Caco-2 (cell line): ENCODE data around the gene MBOAT1. TPM values are rescaled to one million over a fixed set of nuclear protein-coding genes. Genes with fewer than 3 reads are reported as not detected.

ENCODE experiments used
- BruUV-seq: library from RNA; stranded (reverse); fragments of 400-500 nt; replicated peaks from 2 replicates; lab custom pipeline; 2021; lab: Mats Ljungman, UMichigan
- CTCF ChIA-PET: fragments of 300-600 bp; sonication (Branson Sonifier 250); formaldehyde crosslinking; loops from one replicate; lab custom pipeline; 2022; ENCODE audit warnings: antibody characterized with exemption; lab: Charles Lee
- POLR2A ChIA-PET: fragments of 300-600 bp; sonication (Branson Sonifier 250); formaldehyde crosslinking; loops from one replicate; lab custom pipeline; 2022; ENCODE audit warnings: antibody characterized with exemption; lab: Charles Lee
- DNase-seq, 2 experiments: peaks; one replicate each; pipeline versions ENCODE4 v3.0.0 to v3.0.0-alpha.2; 2020 to 2022
- H3K27me3 ChIP-seq: replicated peaks from 2 replicates; pipeline ENCODE4 v1.6.0; 2011; ENCODE audit warnings: low read length; ENCODE audit not compliant: control insufficient read depth, insufficient read depth
- H3K36me3 ChIP-seq: 2 replicates; pipeline ENCODE4 v1.5.1; 2011; ENCODE audit warnings: low read length; ENCODE audit not compliant: control insufficient read depth, insufficient read depth
- H3K4me1 ChIP-seq: fragments of 250-450 bp; sonication (Bioruptor Pico); 2 replicates; pipeline ENCODE4 v1.5.1; 2020; ENCODE audit warnings: mild to moderate bottlenecking
- H3K4me3 ChIP-seq: 2 replicates; pipeline ENCODE4 v1.5.1; 2011; ENCODE audit warnings: low read depth, mild to moderate bottlenecking, control low read depth, low read length
- H3K9me3 ChIP-seq: fragments of 250-450 bp; sonication (Bioruptor Pico); 2 replicates; pipeline ENCODE4 v1.5.1; 2020; ENCODE audit warnings: mild to moderate bottlenecking, moderate library complexity
- H3K27ac Mint-ChIP-seq: one replicate; pipeline ENCODE4 v1.8.0; 2022; ENCODE audit warnings: mixed read lengths; ENCODE audit not compliant: unreplicated experiment
- H3K27me3 Mint-ChIP-seq: one replicate; pipeline ENCODE4 v1.8.0; 2022; ENCODE audit warnings: mixed read lengths; ENCODE audit not compliant: insufficient read depth, unreplicated experiment
- H3K36me3 Mint-ChIP-seq: one replicate; pipeline ENCODE4 v1.8.0; 2022; ENCODE audit warnings: mild to moderate bottlenecking, mixed read lengths; ENCODE audit not compliant: insufficient read depth, unreplicated experiment
- H3K4me1 Mint-ChIP-seq: one replicate; pipeline ENCODE4 v1.8.0; 2022; ENCODE audit warnings: low read depth, mixed read lengths; ENCODE audit not compliant: unreplicated experiment
- H3K4me3 Mint-ChIP-seq: one replicate; pipeline ENCODE4 v1.8.0; 2022; ENCODE audit warnings: mild to moderate bottlenecking, moderate library complexity, mixed read lengths; ENCODE audit not compliant: unreplicated experiment
- H3K9me3 Mint-ChIP-seq: one replicate; pipeline ENCODE4 v1.8.0; 2022; ENCODE audit warnings: mixed read lengths; ENCODE audit not compliant: unreplicated experiment
- CTCF ChIP-seq, 2 experiments: fragments of 200-600 bp in 1 of 2; IDR thresholded peaks; 1 replicate in 1 of 2; 2 replicates in 1 of 2; pipeline versions ENCODE4 v1.5.1 to v1.8.0; 2011 to 2022; ENCODE audit warnings: antibody characterized with exemption in 1 of 2, control low read depth in 1 of 2, inconsistent platforms in 1 of 2, low read depth in 1 of 2, low read length in 1 of 2, mild to moderate bottlenecking in 1 of 2, moderate library complexity in 1 of 2; ENCODE audit not compliant: insufficient read depth in 1 of 2, severe bottlenecking in 1 of 2, unreplicated experiment in 1 of 2
- intact Hi-C: fragments of 100-400 bp; cut with micrococcal nuclease; formaldehyde crosslinking; loops from one replicate; pipeline ENCODE4 v1.10.0; 2022; ENCODE audit not compliant: unreplicated experiment
- total RNA-seq: library from RNA; stranded (reverse); gene quantifications from 2 replicates; pipeline ENCODE4 v1.2.3, GENCODE V29; 2022

Gene MBOAT1
- total RNA-seq, 1 experiment from 2014 or later = 7.3 TPM

GRCh38 chr6:20086992-20087391 lies 125.3 kb downstream of the MBOAT1 start:
- Mint-ChIP-seq H3K27ac (no peak overlapping the region), H3K36me3 (no peaks in the 10 kb centered on the region), H3K4me1 (no peaks in the 10 kb centered on the region), H3K27me3 (peaks cover 11% of the 10 kb centered on the region), H3K4me3 (no peak overlapping the region), H3K9me3 (no peaks in the 10 kb centered on the region)
- TF ChIP-seq CTCF (IDR thresholded peaks at IDR 0.05; ENCODE audit: insufficient read depth in 1 of 2, low read depth in 1 of 2, low read length in 1 of 2, severe bottlenecking in 1 of 2, unreplicated experiment in 1 of 2) = no peak
- no peaks in the 10 kb centered on the region for H3K4me1 ChIP-seq
- intact Hi-C loops = no loop called here
- DNase-seq = no peak
- ChIA-PET POLR2A (no interaction called here), CTCF (no interaction called here)
- no peak overlapping the region for H3K4me3 ChIP-seq
- no peaks in the 10 kb centered on the region for H3K36me3 ChIP-seq
- no TSS peak for BruUV-seq
- no peaks in the 10 kb centered on the region for H3K27me3 ChIP-seq
- H3K9me3 ChIP-seq = 0 out of 2 replicates have a peak, but pooled peaks cover 3% of the 10 kb centered on the region

- no peak for TF ChIP-seq CTCF (IDR thresholded peaks at IDR 0.05; ENCODE audit: insufficient read depth in 1 of 2, low read depth in 1 of 2, low read length in 1 of 2, severe bottlenecking in 1 of 2, unreplicated experiment in 1 of 2)
- Mint-ChIP-seq H3K4me1 (no peaks in the 10 kb centered on the region), H3K36me3 (no peaks in the 10 kb centered on the region), H3K27ac (no peak overlapping the region), H3K9me3 (no peaks in the 10 kb centered on the region), H3K27me3 (peaks cover 11% of the 10 kb centered on the region), H3K4me3 (no peak overlapping the region)
- Histone ChIP-seq H3K4me1 (no peaks in the 10 kb centered on the region), H3K36me3 (no peaks in the 10 kb centered on the region), H3K27me3 (no peaks in the 10 kb centered on the region), H3K9me3 (0 out of 2 replicates have a peak, but pooled peaks cover 3% of the 10 kb centered on the region), H3K4me3 (no peak overlapping the region)
- no peak for DNase-seq
- ChIA-PET POLR2A (no interaction called here), CTCF (no interaction called here)
- BruUV-seq = no TSS peak
- intact Hi-C loops = no loop called here
Measured at GRCh38 chr6:20085817-20086216, 126.5 kb downstream of the MBOAT1 start.

- Mint-ChIP-seq H3K4me1 (no peaks in the 10 kb centered on the region), H3K9me3 (peaks cover 4% of the 10 kb centered on the region), H3K4me3 (no peak overlapping the region), H3K36me3 (no peaks in the 10 kb centered on the region), H3K27me3 (peaks cover 11% of the 10 kb centered on the region), H3K27ac (no peak overlapping the region)
- ChIA-PET CTCF (no interaction called here), POLR2A (no interaction called here)
- no peaks in the 10 kb centered on the region for H3K4me1 ChIP-seq
- intact Hi-C loops = no loop called here
- no peaks in the 10 kb centered on the region for H3K27me3 ChIP-seq
- 0 out of 2 replicates have a peak, but pooled peaks cover 3% of the 10 kb centered on the region for H3K9me3 ChIP-seq
- BruUV-seq = no TSS peak
- no peak overlapping the region for H3K4me3 ChIP-seq
- DNase-seq = no peak
- no peaks in the 10 kb centered on the region for H3K36me3 ChIP-seq
- TF ChIP-seq CTCF (IDR thresholded peaks at IDR 0.05; ENCODE audit: insufficient read depth in 1 of 2, low read depth in 1 of 2, low read length in 1 of 2, severe bottlenecking in 1 of 2, unreplicated experiment in 1 of 2) = no peak
Measured at GRCh38 chr6:20084411-20084810, 127.9 kb downstream of the MBOAT1 start.
